Measurements from ENCODE around the gene NOD2.

DNA sequence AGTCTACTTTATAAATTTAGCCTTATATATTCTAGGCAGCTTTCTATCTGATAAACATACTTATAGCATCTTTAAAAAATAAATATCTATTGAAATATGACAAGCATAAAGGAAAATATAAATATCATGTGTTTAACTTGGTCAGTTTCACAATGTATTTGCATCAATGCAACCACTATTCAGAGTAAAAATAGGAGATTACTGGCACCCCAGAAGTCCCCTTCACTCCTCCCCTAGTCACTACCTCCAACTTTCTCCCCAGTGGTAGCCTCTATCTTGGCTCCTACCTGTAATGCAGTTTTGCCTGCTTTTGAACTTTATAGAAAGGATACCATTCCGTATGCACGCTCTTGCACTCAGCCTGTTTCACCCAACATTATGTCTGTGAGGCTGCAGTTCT, 3.2 kb upstream of the NOD2 start:
- TF ChIP-seq, protein P1, sequence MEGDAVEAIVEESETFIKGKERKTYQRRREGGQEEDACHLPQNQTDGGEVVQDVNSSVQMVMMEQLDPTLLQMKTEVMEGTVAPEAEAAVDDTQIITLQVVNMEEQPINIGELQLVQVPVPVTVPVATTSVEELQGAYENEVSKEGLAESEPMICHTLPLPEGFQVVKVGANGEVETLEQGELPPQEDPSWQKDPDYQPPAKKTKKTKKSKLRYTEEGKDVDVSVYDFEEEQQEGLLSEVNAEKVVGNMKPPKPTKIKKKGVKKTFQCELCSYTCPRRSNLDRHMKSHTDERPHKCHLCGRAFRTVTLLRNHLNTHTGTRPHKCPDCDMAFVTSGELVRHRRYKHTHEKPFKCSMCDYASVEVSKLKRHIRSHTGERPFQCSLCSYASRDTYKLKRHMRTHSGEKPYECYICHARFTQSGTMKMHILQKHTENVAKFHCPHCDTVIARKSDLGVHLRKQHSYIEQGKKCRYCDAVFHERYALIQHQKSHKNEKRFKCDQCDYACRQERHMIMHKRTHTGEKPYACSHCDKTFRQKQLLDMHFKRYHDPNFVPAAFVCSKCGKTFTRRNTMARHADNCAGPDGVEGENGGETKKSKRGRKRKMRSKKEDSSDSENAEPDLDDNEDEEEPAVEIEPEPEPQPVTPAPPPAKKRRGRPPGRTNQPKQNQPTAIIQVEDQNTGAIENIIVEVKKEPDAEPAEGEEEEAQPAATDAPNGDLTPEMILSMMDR (IDR thresholded peaks at IDR 0.05; ENCODE audit: low read depth, low read length): no peak
- TF ChIP-seq POLR2A (IDR thresholded peaks at IDR 0.05; ENCODE audit: extremely low read depth, insufficient read length) (no peak), MYC (IDR thresholded peaks at IDR 0.05; ENCODE audit: low read depth, low read length) (no peak)
- TF ChIP-seq, protein P2, sequence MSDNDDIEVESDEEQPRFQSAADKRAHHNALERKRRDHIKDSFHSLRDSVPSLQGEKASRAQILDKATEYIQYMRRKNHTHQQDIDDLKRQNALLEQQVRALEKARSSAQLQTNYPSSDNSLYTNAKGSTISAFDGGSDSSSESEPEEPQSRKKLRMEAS (IDR thresholded peaks at IDR 0.05; ENCODE audit: low read depth, low read length): no peak
